Measurements from ENCODE around the gene GRIK5. TPM values are rescaled to one million over a fixed set of nuclear protein-coding genes. Genes with fewer than 3 reads are reported as not detected.
"Not testable (repeated sequence)": the region's sequence is repeated elsewhere in the genome, so short reads cannot be mapped to it uniquely, and the experiment has no call there.

GRIK5 gene
- polyA plus RNA-seq, 3 donors = 19.0 to 33.6 (median 23.2) TPM

DNA sequence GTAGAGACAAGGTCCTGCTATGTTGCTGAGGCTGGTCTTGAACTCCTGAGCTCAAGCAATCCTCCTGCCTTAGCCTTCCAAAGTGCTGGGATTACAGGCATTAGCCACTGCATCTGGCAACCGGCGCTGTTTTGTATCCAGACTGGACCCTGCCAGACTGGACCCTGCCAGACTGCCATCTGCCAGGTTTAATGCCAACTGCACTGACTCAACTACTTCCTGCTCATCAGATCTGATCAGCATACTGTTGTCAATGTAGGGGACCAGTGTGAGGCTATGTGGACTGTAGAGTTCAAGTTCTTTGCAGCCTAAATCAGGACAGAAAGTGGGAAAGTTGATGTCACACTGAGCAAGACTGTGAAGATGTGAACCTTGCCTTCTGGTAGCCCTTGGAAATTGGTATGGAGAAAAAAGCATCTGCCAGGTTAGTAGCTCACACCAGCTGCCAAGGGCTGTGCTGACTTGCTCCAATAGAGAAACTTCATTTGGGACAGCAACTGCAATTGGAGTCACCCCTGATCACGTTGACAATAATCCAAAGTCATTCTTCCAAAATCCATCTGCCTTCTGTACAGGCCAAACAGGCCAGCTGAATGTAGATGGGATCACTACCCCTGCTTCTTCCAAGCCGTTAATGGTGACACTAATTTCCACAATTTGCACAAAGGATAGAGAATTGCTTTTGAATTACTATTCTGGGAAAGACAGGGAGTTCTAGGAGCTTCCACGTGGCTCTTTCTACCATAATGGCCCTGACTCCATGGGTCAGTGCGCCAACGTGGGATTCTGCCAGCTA is 39.2 kb downstream of the GRIK5 start:
- no peak for DNase-seq (ENCODE audit: extremely low read depth in 1 of 11, low read depth in 9 of 11, low spot score in 4 of 11)

GRCh38 chr19:42028304-42029216 is 41.4 kb downstream of the GRIK5 start:
- DNase-seq (ENCODE audit: extremely low read depth in 1 of 11, low read depth in 9 of 11, low spot score in 4 of 11) = no peak

GRCh38 chr19:42024622-42025111 is 45.3 kb downstream of the GRIK5 start:
- DNase-seq (ENCODE audit: extremely low read depth in 1 of 11, low read depth in 9 of 11, low spot score in 4 of 11) = peak in 4 of 11 donors; percentile 10 to 20 (median 14)

DNA sequence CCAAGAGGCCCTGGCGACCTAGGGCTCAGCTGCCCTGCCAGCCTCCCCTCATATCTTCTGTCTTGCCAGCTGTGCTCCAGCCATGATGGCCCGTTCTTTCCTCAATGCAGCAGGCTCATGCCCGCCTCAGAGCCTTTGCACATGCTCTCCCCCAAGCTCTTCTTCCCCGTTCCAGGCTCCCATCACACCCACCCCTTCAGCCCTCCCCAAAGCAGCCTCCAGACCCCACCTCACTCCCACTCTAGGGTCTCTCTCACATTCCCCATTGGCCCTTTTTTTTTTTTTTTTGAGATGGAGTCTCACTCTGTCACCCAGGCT is 46.1 kb downstream of the GRIK5 start:
- no peak for DNase-seq (ENCODE audit: extremely low read depth in 1 of 11, low read depth in 9 of 11, low spot score in 4 of 11)

DNA sequence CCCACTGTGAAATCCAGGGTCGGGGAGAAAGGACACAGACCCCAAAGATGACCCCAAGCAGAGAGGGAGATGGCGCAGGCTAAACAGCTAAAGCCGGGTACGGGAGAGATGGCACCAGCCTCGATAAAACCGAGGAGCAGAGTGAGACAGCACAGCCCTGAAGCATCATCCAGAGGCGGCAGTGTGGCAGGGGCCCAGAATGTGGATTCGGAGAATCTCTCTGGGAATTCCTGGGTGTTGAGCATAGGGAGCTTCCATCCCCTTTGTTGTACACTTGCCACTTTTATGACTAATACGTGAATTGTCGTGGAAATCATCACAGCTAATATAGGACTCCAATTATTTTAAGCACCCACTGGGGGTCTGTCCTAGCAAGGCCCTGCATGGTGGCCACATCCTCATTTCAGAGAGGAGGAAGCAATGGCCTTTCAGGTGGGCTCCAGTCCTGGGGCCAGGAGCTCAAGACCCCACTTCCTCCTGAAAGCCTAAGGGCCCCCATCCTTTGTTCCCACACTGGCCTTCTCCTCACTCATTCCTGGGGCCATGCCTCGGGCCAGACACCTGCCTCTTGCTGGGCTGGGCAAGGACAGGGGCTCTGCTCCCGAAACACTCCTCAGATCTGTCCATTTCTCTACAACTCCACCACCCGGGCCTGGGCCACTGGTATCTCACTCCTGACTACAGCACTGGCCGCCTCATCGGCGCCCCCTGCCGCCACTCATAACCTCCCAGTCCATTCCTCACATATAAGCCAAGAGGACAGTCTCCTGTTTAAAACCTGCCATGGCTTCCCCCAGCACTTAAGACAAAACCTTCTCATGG is 46.7 kb downstream of the GRIK5 start:
- no peak for DNase-seq (ENCODE audit: extremely low read depth in 1 of 11, low read depth in 9 of 11, low spot score in 4 of 11)

DNA sequence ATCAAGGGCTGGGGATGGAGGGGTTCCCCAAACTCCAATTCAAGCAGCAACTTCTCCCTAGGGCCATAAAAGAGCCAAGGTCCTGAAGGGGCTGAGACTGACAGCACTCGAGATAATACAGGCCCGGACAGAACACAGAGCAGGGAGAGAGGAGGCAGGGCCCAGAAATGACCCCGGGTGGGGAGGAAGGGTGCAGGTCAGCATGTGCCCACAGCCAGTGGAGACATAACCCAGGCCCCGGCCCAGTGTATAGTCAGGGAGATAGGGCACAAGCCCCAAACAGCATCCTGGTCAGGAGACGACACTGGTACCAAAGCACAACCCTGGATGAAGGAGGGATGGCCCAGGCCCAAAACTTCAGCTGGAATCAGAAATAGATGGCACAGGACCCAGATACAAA is 47.4 kb downstream of the GRIK5 start:
- DNase-seq (ENCODE audit: extremely low read depth in 1 of 11, low read depth in 9 of 11, low spot score in 4 of 11) = no peak

DNA sequence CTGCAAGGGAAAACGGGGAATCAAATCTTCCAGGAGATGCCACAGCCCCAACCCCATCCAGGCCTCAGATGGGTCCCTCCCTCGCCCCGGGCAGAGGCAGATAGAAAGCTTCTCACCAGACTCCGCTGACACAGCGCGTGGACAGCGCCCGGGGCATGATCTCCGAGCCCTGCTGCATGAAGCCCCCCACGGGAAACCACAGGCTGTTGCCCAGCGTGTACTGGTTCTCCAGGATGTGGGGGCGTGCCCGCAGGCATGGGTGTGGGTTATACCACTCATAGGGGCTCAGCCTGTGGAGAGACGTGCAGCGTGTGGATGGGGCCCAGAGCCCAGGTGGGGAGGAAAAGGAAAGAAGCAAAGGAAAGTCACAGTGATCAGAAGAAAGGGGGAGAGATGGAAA is 48.8 kb downstream of the GRIK5 start:
- DNase-seq (ENCODE audit: extremely low read depth in 1 of 11, low read depth in 9 of 11, low spot score in 4 of 11) = no peak

- no peak for DNase-seq (ENCODE audit: extremely low read depth in 1 of 11, low read depth in 9 of 11, low spot score in 4 of 11)
Measured at GRCh38 chr19:42018503-42019193, 51.4 kb downstream of the GRIK5 start.

GRCh38 chr19:42017040-42017439 is 53.0 kb downstream of the GRIK5 start:
- DNase-seq (ENCODE audit: extremely low read depth in 1 of 11, low read depth in 9 of 11, low spot score in 4 of 11) = no peak

DNA sequence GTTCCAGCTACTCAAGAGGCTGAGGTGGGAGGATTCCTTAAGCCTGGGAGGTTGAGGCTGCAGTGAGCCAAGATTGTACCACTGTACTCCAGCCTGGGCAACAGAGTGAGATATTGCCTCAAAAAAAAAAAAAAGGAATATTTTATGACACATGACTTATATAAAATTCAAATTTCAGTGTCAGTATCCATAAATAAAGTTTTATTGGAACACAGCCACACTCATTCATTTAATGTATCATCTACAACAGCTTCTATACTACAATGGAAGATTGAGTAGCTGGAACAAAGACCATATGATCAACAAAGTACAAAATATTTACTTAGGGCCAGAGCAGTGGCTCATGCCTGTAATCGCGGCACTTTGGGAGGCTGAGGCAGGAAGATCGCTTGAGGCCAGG is 57.3 kb downstream of the GRIK5 start:
- DNase-seq (ENCODE audit: extremely low read depth in 1 of 11, low read depth in 9 of 11, low spot score in 4 of 11) = not testable (repeated sequence)

DNA sequence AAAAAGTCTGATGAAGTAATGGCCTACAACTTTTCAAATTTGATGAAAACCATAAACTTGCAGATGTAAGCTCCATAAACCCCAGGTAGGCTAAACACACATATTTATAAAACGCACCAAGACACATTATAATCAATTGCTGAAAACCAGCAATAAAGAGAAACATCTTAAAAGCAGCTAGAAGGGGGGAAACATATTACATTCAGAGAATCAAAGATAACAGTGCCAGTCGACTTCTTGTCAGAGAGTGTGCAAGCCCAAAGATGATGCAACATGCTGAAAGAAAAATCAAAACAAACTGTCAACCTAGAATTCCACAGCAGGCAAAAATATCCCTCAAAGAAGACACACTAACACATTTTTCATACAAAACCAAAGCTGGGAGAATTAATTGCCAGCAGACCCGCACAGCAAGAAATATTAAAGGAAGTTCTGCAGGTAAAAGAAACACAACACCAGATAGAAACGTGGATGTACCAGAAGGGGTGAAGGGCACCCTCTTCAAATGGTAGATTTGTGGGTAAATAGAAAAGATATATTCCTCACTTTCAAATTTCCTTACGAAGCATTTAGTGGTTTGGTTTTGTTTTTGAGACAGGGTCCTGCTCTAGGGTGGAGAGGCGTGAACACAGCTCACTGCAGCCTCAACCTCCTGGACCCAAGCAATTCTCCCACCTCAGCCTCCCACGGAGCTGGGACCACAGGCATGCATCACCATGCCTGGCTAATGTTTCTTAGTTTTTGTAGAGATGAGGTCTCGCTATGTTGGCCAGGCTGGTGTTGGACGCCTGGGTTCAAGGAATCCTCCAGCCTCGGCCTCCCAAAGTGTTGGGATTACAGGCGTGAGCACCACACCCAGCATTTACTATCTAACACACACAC is 59.5 kb downstream of the GRIK5 start:
- DNase-seq (ENCODE audit: extremely low read depth in 1 of 11, low read depth in 9 of 11, low spot score in 4 of 11) = no peak

DNA sequence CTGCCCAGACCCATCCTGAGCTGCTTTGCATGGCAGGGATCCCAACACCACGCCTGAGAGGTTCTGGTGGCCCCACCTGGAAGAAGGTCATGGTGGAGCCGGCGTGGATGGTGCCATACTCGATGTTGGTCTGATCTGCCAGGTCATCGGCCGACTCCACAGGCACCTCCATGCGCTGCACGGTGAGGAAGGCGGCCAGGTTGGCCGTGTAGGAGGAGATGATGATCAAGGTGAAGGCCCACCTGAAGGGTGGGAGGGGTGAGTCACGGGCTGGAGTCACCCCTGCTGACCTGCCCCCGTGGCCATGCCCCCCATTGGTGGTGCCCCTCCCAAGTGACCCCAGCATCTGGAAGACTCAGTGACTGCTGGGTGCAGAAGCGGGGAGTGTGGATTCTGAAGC is 63.4 kb downstream of the GRIK5 start:
- no peak for DNase-seq (ENCODE audit: extremely low read depth in 1 of 11, low read depth in 9 of 11, low spot score in 4 of 11)

DNA sequence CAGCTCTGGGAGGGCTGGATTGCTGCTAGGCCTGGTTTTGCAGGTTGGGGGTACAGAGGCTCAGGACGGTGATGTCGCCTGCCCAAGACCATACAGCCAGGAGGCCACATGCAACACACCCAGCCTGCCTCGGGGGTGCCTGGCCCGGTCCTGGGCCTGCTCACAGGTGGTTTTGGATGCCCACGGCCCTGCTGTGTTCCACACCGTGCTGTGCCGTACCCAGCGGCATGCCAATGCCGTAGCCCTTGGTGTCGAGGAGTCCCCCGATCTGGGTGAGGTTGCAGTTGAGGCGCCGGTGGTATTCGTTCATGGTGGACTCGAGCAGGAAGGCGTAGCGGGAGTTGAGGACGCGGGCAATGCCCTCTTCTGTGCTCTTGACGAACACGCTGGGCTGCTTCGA is 64.5 kb downstream of the GRIK5 start:
- no peak for DNase-seq (ENCODE audit: extremely low read depth in 1 of 11, low read depth in 9 of 11, low spot score in 4 of 11)

DNA sequence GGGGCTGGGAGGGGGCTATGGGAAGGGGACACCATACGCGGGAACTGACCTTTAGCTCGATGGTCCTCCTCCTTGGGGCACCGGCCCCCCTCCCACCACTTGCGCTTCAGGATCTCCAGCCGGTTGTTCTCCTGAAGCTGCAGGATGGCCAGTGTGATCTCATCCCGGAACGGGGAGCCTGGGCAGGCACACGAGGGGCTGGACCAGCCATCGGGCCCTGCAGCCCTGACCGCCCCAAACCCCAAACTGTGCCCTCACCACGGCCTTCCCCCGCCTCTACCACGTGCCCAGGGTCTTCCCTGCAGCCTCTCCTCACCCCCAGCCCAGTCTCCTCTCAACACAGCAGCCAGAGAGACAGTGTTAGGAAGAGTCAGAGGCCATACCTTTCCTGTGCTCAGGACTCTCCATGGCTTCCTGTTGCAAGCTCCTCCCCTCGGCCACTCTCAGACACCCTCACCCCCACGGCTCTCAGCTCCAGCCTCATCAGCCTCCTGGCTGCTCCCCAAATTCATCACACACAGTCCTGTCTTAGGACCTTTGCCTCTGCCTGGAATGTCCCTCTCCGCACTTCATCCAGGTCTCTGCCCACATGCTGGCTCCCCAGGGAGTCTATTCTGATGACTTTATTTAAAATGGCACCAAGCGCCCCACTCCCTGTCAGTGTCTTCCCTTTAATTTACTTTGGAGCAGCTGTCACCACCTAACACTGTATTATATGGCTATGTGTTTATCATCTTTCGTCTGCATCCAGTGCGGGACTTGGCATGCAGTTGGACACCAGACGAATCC is 66.3 kb downstream of the GRIK5 start:
- DNase-seq (ENCODE audit: extremely low read depth in 1 of 11, low read depth in 9 of 11, low spot score in 4 of 11) = no peak

- no peak for DNase-seq (ENCODE audit: extremely low read depth in 1 of 11, low read depth in 9 of 11, low spot score in 4 of 11)
Measured at GRCh38 chr19:41999878-42000208, 70.2 kb downstream of the GRIK5 start.

DNA sequence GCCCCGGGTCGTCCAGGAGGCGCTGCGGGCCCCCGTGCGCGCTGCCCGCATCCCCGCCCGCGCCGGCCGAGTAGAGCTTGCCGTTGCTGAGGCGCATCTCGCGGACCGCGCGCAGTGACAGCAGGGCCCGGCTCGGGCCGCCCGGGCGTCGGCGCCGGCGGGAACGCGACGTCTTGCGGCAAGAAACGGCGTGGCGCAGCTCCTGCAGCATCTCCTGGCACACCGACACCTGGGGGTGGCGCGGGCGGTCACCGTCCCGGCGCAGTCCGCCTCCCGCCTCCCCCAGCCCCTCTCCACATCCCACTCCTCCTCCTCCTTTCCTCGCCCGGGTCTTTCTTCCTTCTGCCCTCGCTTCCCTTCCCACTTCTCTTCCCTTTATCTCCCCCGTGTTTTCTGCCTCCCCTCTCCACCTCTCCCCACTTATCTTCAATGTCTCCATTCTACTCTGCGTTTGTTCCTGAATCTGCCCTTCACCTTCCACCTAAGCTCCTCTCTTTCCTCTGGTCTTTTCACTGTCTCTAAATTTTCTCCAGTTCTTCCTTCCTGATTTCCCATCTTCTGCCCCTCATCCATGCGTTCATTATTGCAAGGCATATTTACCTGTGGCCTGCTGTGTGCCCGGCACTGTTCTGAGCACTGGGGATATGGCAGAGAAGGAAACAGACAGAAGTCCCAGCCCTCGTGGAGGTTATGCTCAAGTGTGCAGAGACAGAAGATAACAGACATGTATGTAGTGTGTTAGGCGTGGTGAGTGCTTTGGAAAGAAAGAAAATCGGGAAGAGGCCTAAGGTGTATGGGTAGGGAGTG is 70.7 kb downstream of the GRIK5 start:
- DNase-seq (ENCODE audit: extremely low read depth in 1 of 11, low read depth in 9 of 11, low spot score in 4 of 11) = no peak
